Right lobe of liver (tissue), 6 donors: ENCODE data around the gene TXNDC16. TPM values are rescaled to one million over a fixed set of nuclear protein-coding genes. Genes with fewer than 3 reads are reported as not detected.

ENCODE experiments used
- ATAC-seq, 4 donors: fragments of 200-7000 bp; cut with Tn5 transposase; one replicate each; pipeline ENCODE4 v1.9.1; 2020; ENCODE audit warnings: mild to moderate bottlenecking in 4 of 4, moderate library complexity in 4 of 4
- DNase-seq, 3 donors: peaks; one replicate each; pipeline ENCODE4 v3.0.0-alpha.2; 2020
- H3K27ac ChIP-seq, 3 donors: fragments of 200-600 bp; one replicate each; pipeline ENCODE4 v1.8.0; 2022
- H3K27me3 ChIP-seq, 2 donors: fragments of 200-600 bp; one replicate each; pipeline ENCODE4 v1.8.0; 2022
- H3K36me3 ChIP-seq, 4 donors: fragments of 200-600 bp; sonication (generic) in 1 of 4; one replicate each; pipeline versions ENCODE4 v1.5.1 to v1.8.0; 2017 to 2022; ENCODE audit warnings: control low read depth in 1 of 4
- H3K4me1 ChIP-seq, 4 donors: fragments of 200-600 bp; sonication (generic) in 1 of 4; one replicate each; pipeline versions ENCODE4 v1.5.1 to v1.8.0; 2017 to 2022; ENCODE audit warnings: control low read depth in 1 of 4
- H3K4me3 ChIP-seq, 3 donors: fragments of 200-600 bp; one replicate each; pipeline ENCODE4 v1.8.0; 2022
- H3K9me3 ChIP-seq, 4 donors: fragments of 200-600 bp; sonication (generic) in 1 of 4; one replicate each; pipeline versions ENCODE4 v1.5.1 to v1.8.0; 2017 to 2022; ENCODE audit warnings: control low read depth in 1 of 4
- POLR2A ChIP-seq: fragments of 450-650 bp; IDR thresholded peaks from one replicate; pipeline ENCODE4 v1.6.1; 2017; ENCODE audit warnings: antibody characterized with exemption, mild to moderate bottlenecking
- WGBS: methylation state at CpG from one replicate; pipeline ENCODE4 v1.1.6; 2018; ENCODE audit warnings: low coverage, low lambda C conversion rate; ENCODE audit not compliant: insufficient coverage; ENCODE audit errors: missing lambda C conversion rate; 5-methylcytosine and 5-hydroxymethylcytosine counted together
- intact Hi-C, 2 donors: fragments of 100-400 bp; cut with DNase I; formaldehyde crosslinking; loops; one replicate each; pipeline versions ENCODE4 v1.11.2 to v1.14.1; 2022
- long read RNA-seq: library from polyadenylated mRNA; unstranded; transcript quantifications from one replicate; pipeline ENCODE4 v2.0.0, GENCODE V29; 2019
- total RNA-seq, 6 experiments: library from RNA; depleted of rRNA in 2 of 6; stranded (reverse); fragments of >200 nt in 2 of 6; fragmentation: NEBNext Ultra II Directional in 3 of 6; extraction: Animal tissue kit (Norgen Biotek cat#: 25700) in 3 of 6; gene quantifications; one replicate each; pipeline versions ENCODE4 v1.1.0 to v1.2.4, GENCODE V29; 2016 to 2023
- TF ChIP-seq, protein P1 (sequence below), 4 donors: fragments of 200-600 bp in 3 of 4; fragments of 450-650 bp in 1 of 4; IDR thresholded peaks; one replicate each; pipeline versions ENCODE4 v1.5.1 to v1.8.0; 2016 to 2022; ENCODE audit warnings: antibody characterized with exemption in 4 of 4, mild to moderate bottlenecking in 2 of 4
- donor health status: DM: no; HTN: yes; CAD: no.
- donor health status: DM: no; HTN: no; CAD: no.
- donor health status: DM: no; HTN: no; CAD: no.
- donor health status: DM: no; HTN: yes; CAD: no.
- donor health status: DM: no; HTN: yes; CAD: no.

TXNDC16 gene, protein sequence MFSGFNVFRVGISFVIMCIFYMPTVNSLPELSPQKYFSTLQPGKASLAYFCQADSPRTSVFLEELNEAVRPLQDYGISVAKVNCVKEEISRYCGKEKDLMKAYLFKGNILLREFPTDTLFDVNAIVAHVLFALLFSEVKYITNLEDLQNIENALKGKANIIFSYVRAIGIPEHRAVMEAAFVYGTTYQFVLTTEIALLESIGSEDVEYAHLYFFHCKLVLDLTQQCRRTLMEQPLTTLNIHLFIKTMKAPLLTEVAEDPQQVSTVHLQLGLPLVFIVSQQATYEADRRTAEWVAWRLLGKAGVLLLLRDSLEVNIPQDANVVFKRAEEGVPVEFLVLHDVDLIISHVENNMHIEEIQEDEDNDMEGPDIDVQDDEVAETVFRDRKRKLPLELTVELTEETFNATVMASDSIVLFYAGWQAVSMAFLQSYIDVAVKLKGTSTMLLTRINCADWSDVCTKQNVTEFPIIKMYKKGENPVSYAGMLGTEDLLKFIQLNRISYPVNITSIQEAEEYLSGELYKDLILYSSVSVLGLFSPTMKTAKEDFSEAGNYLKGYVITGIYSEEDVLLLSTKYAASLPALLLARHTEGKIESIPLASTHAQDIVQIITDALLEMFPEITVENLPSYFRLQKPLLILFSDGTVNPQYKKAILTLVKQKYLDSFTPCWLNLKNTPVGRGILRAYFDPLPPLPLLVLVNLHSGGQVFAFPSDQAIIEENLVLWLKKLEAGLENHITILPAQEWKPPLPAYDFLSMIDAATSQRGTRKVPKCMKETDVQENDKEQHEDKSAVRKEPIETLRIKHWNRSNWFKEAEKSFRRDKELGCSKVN
- total RNA-seq, result 1 to 10 TPM; 2.0 to 5.5 (median 4.1) TPM
- long read RNA-seq, result 0 reads

DNA sequence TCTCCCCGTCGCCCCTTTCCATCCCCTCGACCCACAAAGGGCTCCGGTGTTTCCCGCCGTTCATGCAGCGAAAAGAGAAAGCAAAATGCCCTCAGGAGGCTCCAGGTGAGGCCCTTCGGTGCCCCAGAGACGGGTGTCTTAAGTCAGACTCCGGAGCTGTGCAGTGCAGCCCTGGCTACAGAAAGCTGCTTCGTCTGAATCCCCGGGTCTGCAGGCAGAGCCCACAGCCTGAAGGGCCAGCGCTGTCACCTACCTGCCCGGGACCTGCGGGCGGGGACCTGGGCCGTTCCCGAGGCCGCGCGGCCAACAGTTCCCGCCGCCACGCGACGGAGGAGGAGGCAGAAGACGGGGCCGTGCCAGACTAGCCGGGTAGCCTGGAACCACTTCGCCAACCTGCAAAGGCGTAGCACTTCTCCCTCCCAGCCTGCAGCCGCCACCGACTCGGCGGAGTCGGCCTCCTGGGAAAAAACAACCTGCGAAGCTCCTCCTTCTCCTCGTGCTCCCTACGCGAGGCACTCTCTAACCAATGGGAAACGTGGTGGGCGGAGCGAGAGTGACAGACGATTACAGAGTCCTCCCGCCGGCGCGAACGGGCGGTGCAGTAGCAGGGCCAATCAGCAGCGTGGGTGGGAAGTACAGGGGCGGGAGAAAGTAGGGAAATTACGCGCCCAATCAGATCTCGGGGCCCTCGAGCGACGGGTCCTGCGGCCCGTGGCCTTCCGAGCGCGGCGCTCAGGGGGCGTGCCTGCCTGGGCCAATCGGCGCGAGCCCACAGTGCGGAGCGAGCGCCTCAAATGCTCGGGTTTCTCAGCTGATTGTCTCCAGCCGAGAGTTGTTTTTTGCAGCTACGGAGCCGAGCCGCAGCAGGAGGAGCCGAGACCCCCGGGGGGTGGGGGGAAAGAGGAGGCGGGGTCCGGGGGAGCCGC lies at the start of gene TXNDC16, which contains the start of gene GPR137C:
Gene TXNDC16 (minus strand): TSS at position 443 of the 926 bp plus-strand sequence. CDS start 8,948 bp downstream, outside the sequence.
Gene GPR137C (plus strand): TSS at position 774 of the 926 bp plus-strand sequence. CDS start 312 bp downstream, outside the sequence.
- Histone ChIP-seq H3K27me3 (no peaks in the 10 kb centered on the region), H3K36me3 (no peaks in the 10 kb centered on the region), H3K4me1 (peaks cover 0 to 8% (median 0%) of the 10 kb centered on the region in 4 donors), H3K9me3 (no peaks in the 10 kb centered on the region), H3K27ac (peak within 1 kb of the TSS; percentile 74 to 86 (median 85)), H3K4me3 (peak within 1 kb of the TSS; percentile 67 to 80 (median 70))
- WGBS, result 0% methylated on average over 29 of the region's 81 CpGs
- peak; percentile 95 to 98 (median 96) for ATAC-seq
- intact Hi-C loops, result no loop called here
- TF ChIP-seq, protein P1, sequence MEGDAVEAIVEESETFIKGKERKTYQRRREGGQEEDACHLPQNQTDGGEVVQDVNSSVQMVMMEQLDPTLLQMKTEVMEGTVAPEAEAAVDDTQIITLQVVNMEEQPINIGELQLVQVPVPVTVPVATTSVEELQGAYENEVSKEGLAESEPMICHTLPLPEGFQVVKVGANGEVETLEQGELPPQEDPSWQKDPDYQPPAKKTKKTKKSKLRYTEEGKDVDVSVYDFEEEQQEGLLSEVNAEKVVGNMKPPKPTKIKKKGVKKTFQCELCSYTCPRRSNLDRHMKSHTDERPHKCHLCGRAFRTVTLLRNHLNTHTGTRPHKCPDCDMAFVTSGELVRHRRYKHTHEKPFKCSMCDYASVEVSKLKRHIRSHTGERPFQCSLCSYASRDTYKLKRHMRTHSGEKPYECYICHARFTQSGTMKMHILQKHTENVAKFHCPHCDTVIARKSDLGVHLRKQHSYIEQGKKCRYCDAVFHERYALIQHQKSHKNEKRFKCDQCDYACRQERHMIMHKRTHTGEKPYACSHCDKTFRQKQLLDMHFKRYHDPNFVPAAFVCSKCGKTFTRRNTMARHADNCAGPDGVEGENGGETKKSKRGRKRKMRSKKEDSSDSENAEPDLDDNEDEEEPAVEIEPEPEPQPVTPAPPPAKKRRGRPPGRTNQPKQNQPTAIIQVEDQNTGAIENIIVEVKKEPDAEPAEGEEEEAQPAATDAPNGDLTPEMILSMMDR (IDR thresholded peaks at IDR 0.05), result no peak
- peak; percentile 97 for TF ChIP-seq POLR2A
- DNase-seq, result peak; percentile 100

DNA sequence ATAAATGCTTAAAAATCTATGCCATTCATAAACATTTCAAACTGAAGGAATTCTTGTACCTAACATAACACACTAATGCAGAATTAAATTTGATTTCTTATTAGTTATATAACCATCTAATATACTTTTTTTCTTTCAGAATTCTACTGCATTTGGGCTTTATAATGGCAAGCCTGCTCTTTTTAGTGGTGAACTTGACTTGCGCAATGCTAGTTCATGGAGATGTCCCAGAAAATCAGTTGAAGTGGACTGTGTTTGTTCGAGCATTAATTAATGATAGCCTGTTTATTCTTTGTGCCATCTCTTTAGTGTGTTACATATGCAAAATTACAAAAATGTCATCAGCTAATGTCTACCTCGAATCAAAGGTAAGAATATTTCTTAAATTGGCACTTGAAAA lies 47.7 kb upstream of the TXNDC16 start:
- no peaks in the 10 kb centered on the region for H3K27me3 ChIP-seq
- no peak for ATAC-seq
- peaks cover 0 to 4% (median 0%) of the 10 kb centered on the region in 4 donors for H3K9me3 ChIP-seq
- H3K27ac ChIP-seq, result no peak overlapping the region
- no peaks in the 10 kb centered on the region for H3K4me1 ChIP-seq
- DNase-seq, result no peak
- H3K36me3 ChIP-seq, result no peaks in the 10 kb centered on the region
- H3K4me3 ChIP-seq, result no peak overlapping the region
- intact Hi-C loops, result no loop called here
- TF ChIP-seq, protein P1 (IDR thresholded peaks at IDR 0.05), result no peak
- TF ChIP-seq POLR2A, result no peak
- 62% methylated on average over 3 of the region's 3 CpGs for WGBS

DNA sequence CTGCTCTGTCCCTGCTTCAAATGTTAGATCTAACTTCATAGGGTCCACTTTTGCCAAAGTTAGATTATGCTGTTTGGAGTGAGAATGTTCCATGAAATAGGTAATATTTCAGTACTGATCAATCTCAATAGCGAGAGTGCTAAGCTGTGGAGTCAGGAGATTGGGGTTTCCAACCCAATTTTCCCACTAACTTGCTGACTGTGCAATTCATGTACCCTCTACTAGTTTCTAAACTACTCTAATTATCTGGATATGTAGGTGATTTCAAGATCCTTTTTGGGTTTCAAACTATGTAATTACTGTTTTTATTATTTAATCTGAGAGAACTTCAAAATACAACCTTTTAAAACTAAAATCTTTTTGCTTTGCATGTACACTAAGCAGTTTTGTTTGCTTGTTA lies 46.3 kb upstream of the TXNDC16 start:
- WGBS, result 90% methylated on average over 1 of the region's 1 CpG
- ATAC-seq (no peak), DNase-seq (no peak)
- H3K4me1 ChIP-seq, result no peaks in the 10 kb centered on the region
- TF ChIP-seq, protein P1 (IDR thresholded peaks at IDR 0.05), result no peak
- no peak for TF ChIP-seq POLR2A
- H3K4me3 ChIP-seq, result no peak overlapping the region
- H3K27ac ChIP-seq, result no peak overlapping the region
- intact Hi-C loops, result no loop called here
- H3K36me3 ChIP-seq, result no peaks in the 10 kb centered on the region
- H3K9me3 ChIP-seq, result no peaks in the 10 kb centered on the region
- H3K27me3 ChIP-seq, result no peaks in the 10 kb centered on the region

DNA sequence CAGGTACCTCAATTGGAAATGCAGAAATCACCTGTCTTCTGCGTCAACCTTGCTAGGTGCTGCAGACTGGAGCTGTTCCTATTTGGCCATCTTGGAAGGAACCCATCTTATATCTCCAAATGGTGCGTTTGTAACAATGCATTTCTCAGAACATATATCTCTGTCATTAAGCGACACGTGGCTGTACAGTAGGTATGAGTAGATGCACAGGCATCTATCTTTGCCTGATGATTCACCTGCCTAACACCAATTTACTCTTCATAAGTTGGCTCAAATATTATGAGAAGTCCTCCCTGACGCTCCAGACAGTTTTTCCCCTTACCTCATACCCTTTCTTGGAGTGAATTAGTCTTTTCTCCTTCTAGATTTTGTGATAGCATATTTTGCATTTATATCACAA lies 44.6 kb upstream of the TXNDC16 start:
- 85% methylated on average over 3 of the region's 5 CpGs for WGBS
- Histone ChIP-seq H3K27ac (no peak overlapping the region), H3K36me3 (no peaks in the 10 kb centered on the region), H3K4me3 (no peak overlapping the region), H3K9me3 (no peaks in the 10 kb centered on the region), H3K4me1 (no peaks in the 10 kb centered on the region), H3K27me3 (no peaks in the 10 kb centered on the region)
- ATAC-seq (no peak), DNase-seq (no peak)
- intact Hi-C loops, result no loop called here
- no peak for TF ChIP-seq POLR2A
- TF ChIP-seq, protein P1 (IDR thresholded peaks at IDR 0.05), result no peak
